GM12873 (cell line): Measurements from ENCODE around the gene BLTP3A.

Source experiments
- CTCF ChIP-seq: IDR thresholded peaks from 2 replicates; pipeline ENCODE4 v1.5.1; 2012; ENCODE audit warnings: low read depth, mild to moderate bottlenecking, moderate library complexity, low read length, control low read depth; ENCODE audit not compliant: insufficient read depth; ENCODE audit errors: missing control alignments

BLTP3A gene

GRCh38 chr6:34774967-34775366 is 16.9 kb upstream of the BLTP3A start:
- TF ChIP-seq CTCF: no peak

- TF ChIP-seq CTCF: no peak
Observed at GRCh38 chr6:34788111-34788510, 3.8 kb upstream of the BLTP3A start.

- peak; percentile 36 for TF ChIP-seq CTCF
Observed at GRCh38 chr6:34791164-34791700, 651 bp upstream of the BLTP3A start.

- TF ChIP-seq CTCF: no peak
Observed at GRCh38 chr6:34792605-34793500, 970 bp downstream of the BLTP3A start.

GRCh38 chr6:34793877-34794276 is 2.0 kb downstream of the BLTP3A start:
- no peak for TF ChIP-seq CTCF

GRCh38 chr6:34795836-34796425 is 4.0 kb downstream of the BLTP3A start:
- no peak for TF ChIP-seq CTCF

GRCh38 chr6:34798057-34798456 is 6.2 kb downstream of the BLTP3A start:
- no peak for TF ChIP-seq CTCF
